Measurements from ENCODE around the gene FFAR4. TPM values are rescaled to one million over a fixed set of nuclear protein-coding genes. Genes with fewer than 3 reads are reported as not detected.

FFAR4 gene
- total and polyA plus RNA-seq, 2 of the 8 experiments (the other 6 are each of a cell fraction or from before 2014, with no cell fraction given) = not detected

GRCh38 chr10:93622942-93623341 is 56.5 kb downstream of the FFAR4 start (continued):
- no peak for TF ChIP-seq SIX5 (IDR thresholded peaks at IDR 0.05; ENCODE audit: low read depth, low read length)
- TF ChIP-seq JUN (IDR thresholded peaks at IDR 0.05; ENCODE audit: low read depth, low read length) = no peak
- TF ChIP-seq RAD21 (IDR thresholded peaks at IDR 0.05 in 1 of 2, conservative IDR thresholded peaks at IDR 0.05 in 1 of 2; ENCODE audit: low read depth in 2 of 2, low read length in 2 of 2) = no peak
- TF ChIP-seq CHD2 (IDR thresholded peaks at IDR 0.05; ENCODE audit: low read length) = no peak
- no peak for TF ChIP-seq SUZ12 (IDR thresholded peaks at IDR 0.05; ENCODE audit: low read length)
- TF ChIP-seq RBBP5 (IDR thresholded peaks at IDR 0.05; ENCODE audit: borderline replicate concordance, low read depth, low read length) = no peak
- TF ChIP-seq SP2 (IDR thresholded peaks at IDR 0.05; ENCODE audit: low read length) = no peak
- no peak for TF ChIP-seq RXRA (IDR thresholded peaks at IDR 0.05; ENCODE audit: insufficient read depth, low read depth, low read length)

All from H1 (cell line).